Activated CD4-positive, alpha-beta T cell treated with anti-CD3 and anti-CD28 coated beads, Interleukin-2, amount 10 ng/mL, durations not matched to agents 7 days and 5 days (primary cell): ENCODE results near the gene BMP4. TPM values are rescaled to one million over a fixed set of nuclear protein-coding genes. Genes with fewer than 3 reads are reported as not detected.

Experiments used
- CTCF ChIA-PET: fragments of 350-600 bp; sonication (Branson Sonifier 250); formaldehyde crosslinking; loops from one replicate; lab custom pipeline; 2021; ENCODE audit warnings: antibody characterized with exemption; lab: Charles Lee
- POLR2A ChIA-PET: fragments of 350-600 bp; sonication (Branson Sonifier 250); formaldehyde crosslinking; loops from one replicate; lab custom pipeline; 2021; ENCODE audit warnings: antibody characterized with exemption; lab: Charles Lee
- DNase-seq: peaks from one replicate; pipeline ENCODE4 v3.0.0-alpha.2; 2020
- H3K27ac Mint-ChIP-seq: one replicate; pipeline ENCODE4 v1.8.0; 2021; ENCODE audit warnings: mild to moderate bottlenecking, moderate library complexity, mixed read lengths
- H3K27me3 Mint-ChIP-seq: one replicate; pipeline ENCODE4 v1.8.0; 2021; ENCODE audit warnings: mixed read lengths
- H3K36me3 Mint-ChIP-seq: one replicate; pipeline ENCODE4 v1.8.0; 2021; ENCODE audit warnings: low read depth, mixed read lengths
- H3K4me1 Mint-ChIP-seq: one replicate; pipeline ENCODE4 v1.8.0; 2021; ENCODE audit warnings: mixed read lengths
- H3K4me3 Mint-ChIP-seq: one replicate; pipeline ENCODE4 v1.8.0; 2021; ENCODE audit warnings: mild to moderate bottlenecking, moderate library complexity, mixed read lengths
- H3K9me3 Mint-ChIP-seq: one replicate; pipeline ENCODE4 v1.8.0; 2021; ENCODE audit warnings: mixed read lengths
- total RNA-seq, 2 experiments: library from RNA; stranded (reverse); gene quantifications; one replicate each; pipeline ENCODE4 v1.2.3, GENCODE V29; 2021

The BMP4 gene
- total RNA-seq, 2 experiments from 2014 or later: 0.60 to 0.64 TPM

DNA sequence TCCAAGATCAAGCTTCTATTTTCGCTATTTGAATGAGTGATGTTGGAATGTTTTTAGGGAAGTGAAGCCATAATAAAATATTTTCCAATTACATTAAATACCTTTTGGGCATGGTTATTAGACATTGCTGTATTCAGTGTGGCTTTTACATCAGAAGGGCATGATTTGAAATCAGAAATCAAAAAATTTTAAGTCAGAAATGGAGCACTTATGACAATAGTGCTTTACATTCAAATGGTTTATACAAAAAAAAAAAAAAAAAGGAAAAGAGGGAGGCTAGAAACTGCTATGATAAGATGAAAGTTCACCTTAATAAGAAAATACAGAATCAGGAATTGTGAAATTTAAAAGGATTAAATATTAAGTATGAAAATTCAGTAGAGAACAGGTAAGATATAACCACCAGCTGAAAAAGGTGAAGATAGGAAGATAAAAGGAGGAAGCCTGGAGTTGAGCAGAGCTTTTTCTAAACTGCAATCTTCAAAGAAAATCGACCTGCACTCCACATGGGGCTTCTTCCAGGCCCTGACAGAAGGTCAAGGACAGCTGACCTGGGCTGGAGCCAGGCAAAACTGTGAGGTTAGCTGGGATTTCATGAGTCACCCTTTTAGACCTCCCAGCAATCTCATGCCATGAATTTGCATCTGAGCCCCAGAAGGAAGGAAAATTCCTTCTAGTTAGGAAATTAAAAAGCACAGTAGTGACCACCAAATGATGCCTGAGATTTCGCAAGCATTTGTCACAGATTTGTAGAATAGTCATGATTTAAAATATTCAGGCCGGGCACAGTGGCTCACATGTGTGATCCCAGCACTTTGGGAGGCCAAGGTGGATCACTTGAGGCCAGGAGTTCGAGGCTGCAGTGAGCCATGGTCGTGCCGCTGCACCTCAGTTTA is 23.4 kb upstream of the BMP4 start:
- POLR2A ChIA-PET: no interaction called here
- Mint-ChIP-seq H3K4me1 (no peaks in the 10 kb centered on the region), H3K36me3 (peaks cover under 1% of the 10 kb centered on the region), H3K9me3 (peaks cover 11% of the 10 kb centered on the region), H3K4me3 (no peak overlapping the region), H3K27me3 (peaks cover 5% of the 10 kb centered on the region), H3K27ac (no peak overlapping the region)
- no peak for DNase-seq
- CTCF ChIA-PET: no interaction called here

DNA sequence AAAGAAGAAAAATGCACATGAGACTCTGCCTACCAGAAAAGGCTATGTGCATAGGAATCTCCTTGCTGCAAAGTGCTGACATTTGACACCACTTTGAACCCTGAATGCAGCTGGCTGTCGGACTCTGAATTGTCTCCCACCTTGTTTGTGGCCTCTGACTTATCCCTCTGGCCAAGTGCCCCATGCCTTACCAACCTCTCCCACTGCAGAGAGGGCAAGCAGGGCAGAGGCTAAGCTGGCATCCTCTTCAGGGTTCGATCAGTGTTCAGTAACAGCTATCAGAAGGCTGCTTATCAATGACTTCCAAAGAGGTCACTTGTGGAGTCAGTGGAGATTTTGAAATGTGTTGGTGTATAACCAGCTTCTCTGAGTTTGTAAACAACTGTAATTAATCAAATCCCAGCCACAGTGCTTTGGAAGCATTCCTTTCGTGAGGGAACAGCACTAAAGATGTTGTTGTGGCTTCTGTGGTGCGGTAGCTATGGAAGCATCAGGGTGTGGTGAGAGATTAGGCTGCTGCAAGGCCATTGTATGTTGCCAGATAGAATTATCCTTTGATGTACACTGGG is 22.6 kb upstream of the BMP4 start:
- Mint-ChIP-seq H3K27ac (no peak overlapping the region), H3K36me3 (no peaks in the 10 kb centered on the region), H3K4me3 (no peak overlapping the region), H3K4me1 (no peaks in the 10 kb centered on the region), H3K27me3 (peaks cover 5% of the 10 kb centered on the region), H3K9me3 (peaks cover 4% of the 10 kb centered on the region)
- ChIA-PET POLR2A (no interaction called here), CTCF (no interaction called here)
- no peak for DNase-seq

DNA sequence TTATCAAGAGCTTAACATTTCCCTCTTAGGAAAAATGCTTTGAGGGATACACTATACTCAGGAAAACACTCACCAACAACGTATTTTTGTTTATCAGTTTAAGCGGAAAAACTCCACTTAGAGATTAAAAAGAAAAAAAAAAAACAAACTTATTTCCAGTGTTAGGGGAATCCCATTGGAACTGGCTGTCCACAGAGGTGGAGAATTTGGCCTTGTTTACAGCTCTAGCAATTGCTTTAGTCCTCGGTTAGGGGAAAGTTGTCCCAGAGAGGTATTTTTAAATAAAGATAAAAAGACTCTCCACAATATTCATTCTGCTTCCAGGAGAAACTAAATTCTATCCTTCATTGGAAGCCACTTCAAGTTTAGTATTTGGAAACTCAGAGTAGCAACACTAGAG is 21.6 kb upstream of the BMP4 start:
- H3K4me3 Mint-ChIP-seq: no peak overlapping the region
- POLR2A ChIA-PET: no interaction called here
- H3K36me3 Mint-ChIP-seq: no peaks in the 10 kb centered on the region
- peaks cover 5% of the 10 kb centered on the region for H3K27me3 Mint-ChIP-seq
- no peak overlapping the region for H3K27ac Mint-ChIP-seq
- H3K9me3 Mint-ChIP-seq: no peaks in the 10 kb centered on the region
- CTCF ChIA-PET: no interaction called here
- no peaks in the 10 kb centered on the region for H3K4me1 Mint-ChIP-seq
- DNase-seq: no peak

DNA sequence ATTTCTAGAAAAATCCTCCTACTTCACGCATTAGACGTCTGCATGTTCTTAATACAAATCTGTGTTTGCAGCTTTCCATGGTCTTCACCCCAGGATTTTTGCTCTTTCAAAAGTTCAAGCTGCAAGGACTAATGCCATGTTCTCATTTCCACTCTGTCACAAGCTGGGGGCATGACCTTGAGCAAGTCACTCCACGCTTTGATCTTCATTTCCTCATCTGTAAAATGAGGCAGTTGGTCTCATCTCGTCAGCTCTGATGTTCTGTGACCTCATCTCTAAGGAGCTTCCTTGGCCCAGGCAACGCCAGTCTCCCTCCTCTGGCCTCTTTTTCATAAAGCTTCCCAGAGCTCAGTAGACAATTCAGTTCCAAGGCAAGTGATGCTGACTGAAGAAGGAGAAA is 18.8 kb upstream of the BMP4 start:
- ChIA-PET CTCF (no interaction called here), POLR2A (no interaction called here)
- no peak overlapping the region for H3K27ac Mint-ChIP-seq
- H3K4me1 Mint-ChIP-seq: no peaks in the 10 kb centered on the region
- no peaks in the 10 kb centered on the region for H3K9me3 Mint-ChIP-seq
- DNase-seq: no peak
- no peaks in the 10 kb centered on the region for H3K36me3 Mint-ChIP-seq
- peaks cover 11% of the 10 kb centered on the region for H3K27me3 Mint-ChIP-seq
- no peak overlapping the region for H3K4me3 Mint-ChIP-seq

- ChIA-PET POLR2A (no interaction called here), CTCF (no interaction called here)
- no peak overlapping the region for H3K27ac Mint-ChIP-seq
- no peaks in the 10 kb centered on the region for H3K9me3 Mint-ChIP-seq
- no peaks in the 10 kb centered on the region for H3K36me3 Mint-ChIP-seq
- DNase-seq: no peak
- H3K4me1 Mint-ChIP-seq: no peaks in the 10 kb centered on the region
- no peak overlapping the region for H3K4me3 Mint-ChIP-seq
- H3K27me3 Mint-ChIP-seq: peaks cover 6% of the 10 kb centered on the region
These were observed 14.9 kb upstream of the BMP4 start for GRCh38 chr14:53971521-53971920.

DNA sequence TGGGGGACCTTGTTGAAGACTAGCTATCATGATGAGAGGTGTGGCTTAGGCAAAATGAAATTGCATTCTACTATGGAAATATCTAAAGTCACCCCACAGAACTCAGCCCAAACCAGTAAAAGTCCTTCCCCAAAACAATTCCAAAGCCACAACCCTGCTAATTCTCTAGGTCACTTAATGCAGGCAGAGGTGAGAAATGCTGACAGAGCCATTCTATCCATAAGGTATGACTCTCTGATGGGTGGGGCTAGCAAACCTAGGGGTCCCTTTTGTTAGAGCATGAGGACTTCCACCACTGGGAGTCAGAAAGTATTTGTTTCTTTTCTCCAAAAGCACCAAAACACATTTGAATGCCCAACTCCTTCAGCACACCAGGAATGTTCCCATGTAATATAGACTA is 12.7 kb upstream of the BMP4 start:
- no peaks in the 10 kb centered on the region for H3K9me3 Mint-ChIP-seq
- no peak for DNase-seq
- no peak overlapping the region for H3K4me3 Mint-ChIP-seq
- POLR2A ChIA-PET: no interaction called here
- no peak overlapping the region for H3K27ac Mint-ChIP-seq
- H3K36me3 Mint-ChIP-seq: no peaks in the 10 kb centered on the region
- CTCF ChIA-PET: no interaction called here
- H3K27me3 Mint-ChIP-seq: peaks cover 22% of the 10 kb centered on the region
- H3K4me1 Mint-ChIP-seq: no peaks in the 10 kb centered on the region

GRCh38 chr14:53968726-53969125 is 12.1 kb upstream of the BMP4 start:
- POLR2A ChIA-PET: no interaction called here
- H3K9me3 Mint-ChIP-seq: no peaks in the 10 kb centered on the region

GRCh38 chr14:53967606-53968005 is 11.0 kb upstream of the BMP4 start:
- ChIA-PET CTCF (no interaction called here), POLR2A (no interaction called here)
- no peak overlapping the region for H3K4me3 Mint-ChIP-seq
- no peaks in the 10 kb centered on the region for H3K9me3 Mint-ChIP-seq
- peaks cover 37% of the 10 kb centered on the region for H3K27me3 Mint-ChIP-seq
- no peaks in the 10 kb centered on the region for H3K4me1 Mint-ChIP-seq
- no peak overlapping the region for H3K27ac Mint-ChIP-seq
- H3K36me3 Mint-ChIP-seq: no peaks in the 10 kb centered on the region
- no peak for DNase-seq

More at GRCh38 chr14:53968726-53969125, 12.1 kb upstream of the BMP4 start:
- Mint-ChIP-seq H3K4me1 (no peaks in the 10 kb centered on the region), H3K27me3 (peaks cover 28% of the 10 kb centered on the region), H3K36me3 (no peaks in the 10 kb centered on the region), H3K4me3 (no peak overlapping the region), H3K27ac (no peak overlapping the region)
- CTCF ChIA-PET: no interaction called here
- DNase-seq: no peak

DNA sequence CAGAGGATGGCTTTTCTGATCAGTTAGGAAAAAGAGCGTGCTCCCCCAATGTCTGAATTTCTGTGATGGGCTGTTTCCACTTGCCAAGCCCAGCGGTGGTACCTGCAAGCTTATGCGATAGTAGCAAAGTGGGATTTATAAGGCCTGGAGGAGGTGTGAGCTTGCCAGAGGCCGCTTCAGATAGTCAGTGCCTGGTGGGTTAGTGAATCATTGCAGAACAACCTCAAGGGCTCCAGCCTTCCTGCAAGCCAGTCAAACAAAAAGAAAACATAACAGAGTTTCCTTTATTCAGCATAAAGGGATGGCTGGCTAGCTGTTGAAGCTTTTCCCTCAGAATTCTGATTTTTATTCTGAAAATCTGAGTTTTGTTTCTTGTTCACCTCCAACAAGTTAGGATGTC is 7.6 kb upstream of the BMP4 start:
- H3K27me3 Mint-ChIP-seq: peaks cover 53% of the 10 kb centered on the region
- DNase-seq: no peak
- no peaks in the 10 kb centered on the region for H3K9me3 Mint-ChIP-seq
- no peak overlapping the region for H3K4me3 Mint-ChIP-seq
- H3K27ac Mint-ChIP-seq: no peak overlapping the region
- no peaks in the 10 kb centered on the region for H3K36me3 Mint-ChIP-seq
- POLR2A ChIA-PET: no interaction called here
- CTCF ChIA-PET: interaction anchor here (1.6 kb wide), 1 partner anchor 9 kb away, joined by 3 read pairs; no protein-coding TSS in a partner anchor
- H3K4me1 Mint-ChIP-seq: no peaks in the 10 kb centered on the region

- DNase-seq: peak; percentile 13
- ChIA-PET POLR2A (no interaction called here), CTCF (interaction anchor here (1.6 kb wide), 1 partner anchor 10 kb away, joined by 3 read pairs; no protein-coding TSS in a partner anchor)
- Mint-ChIP-seq H3K4me1 (no peaks in the 10 kb centered on the region), H3K27ac (no peak overlapping the region), H3K4me3 (no peak overlapping the region), H3K36me3 (no peaks in the 10 kb centered on the region), H3K27me3 (peaks cover 58% of the 10 kb centered on the region), H3K9me3 (no peaks in the 10 kb centered on the region)
These were observed 6.9 kb upstream of the BMP4 start for GRCh38 chr14:53963320-53964227.

DNA sequence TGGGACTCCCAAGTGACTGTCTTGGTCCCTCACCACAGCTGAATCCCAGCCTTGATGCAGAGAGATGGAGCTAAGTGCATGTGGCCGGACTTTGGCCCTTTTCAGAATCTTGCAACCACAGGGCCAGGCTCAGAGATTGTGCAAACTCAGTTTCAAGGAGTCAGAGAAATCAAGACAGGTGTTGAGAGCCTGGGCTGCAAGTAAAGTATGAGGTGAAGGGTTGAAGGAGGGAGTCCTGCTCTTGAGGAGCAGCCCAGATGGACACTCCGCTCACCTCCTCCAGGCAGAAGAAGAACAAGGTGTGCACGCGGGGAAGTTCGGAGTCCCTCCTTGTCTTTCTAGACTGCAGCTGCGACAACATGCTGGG is 6.3 kb upstream of the BMP4 start:
- no peak overlapping the region for H3K27ac Mint-ChIP-seq
- ChIA-PET CTCF (no interaction called here), POLR2A (no interaction called here)
- peaks cover 60% of the 10 kb centered on the region for H3K27me3 Mint-ChIP-seq
- H3K4me1 Mint-ChIP-seq: no peaks in the 10 kb centered on the region
- no peak overlapping the region for H3K4me3 Mint-ChIP-seq
- no peaks in the 10 kb centered on the region for H3K9me3 Mint-ChIP-seq
- no peak for DNase-seq
- no peaks in the 10 kb centered on the region for H3K36me3 Mint-ChIP-seq

DNA sequence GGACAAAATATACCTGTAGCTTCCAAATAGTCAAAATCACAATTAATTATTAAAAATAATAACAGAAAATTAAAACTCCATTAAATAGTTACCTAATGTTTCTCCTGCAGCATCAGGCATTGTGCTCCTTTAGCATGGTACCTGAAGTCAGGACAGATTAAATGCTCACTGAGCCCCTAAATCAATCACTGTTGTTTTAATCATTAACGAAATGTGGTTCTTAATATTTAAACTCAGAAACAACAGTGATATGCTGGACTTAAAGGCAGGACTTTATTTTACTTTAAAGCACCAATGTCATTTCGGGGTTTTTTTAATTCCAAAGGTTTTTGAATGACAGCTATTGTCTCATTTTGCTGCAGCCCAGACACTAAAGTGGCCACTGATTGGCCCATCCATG is 2.0 kb upstream of the BMP4 start:
- Mint-ChIP-seq H3K27ac (no peak overlapping the region), H3K36me3 (no peaks in the 10 kb centered on the region), H3K27me3 (peaks cover 79% of the 10 kb centered on the region), H3K4me3 (no peak overlapping the region), H3K4me1 (peaks cover 30% of the 10 kb centered on the region), H3K9me3 (no peaks in the 10 kb centered on the region)
- no peak for DNase-seq
- ChIA-PET POLR2A (no interaction called here), CTCF (no interaction called here)

DNA sequence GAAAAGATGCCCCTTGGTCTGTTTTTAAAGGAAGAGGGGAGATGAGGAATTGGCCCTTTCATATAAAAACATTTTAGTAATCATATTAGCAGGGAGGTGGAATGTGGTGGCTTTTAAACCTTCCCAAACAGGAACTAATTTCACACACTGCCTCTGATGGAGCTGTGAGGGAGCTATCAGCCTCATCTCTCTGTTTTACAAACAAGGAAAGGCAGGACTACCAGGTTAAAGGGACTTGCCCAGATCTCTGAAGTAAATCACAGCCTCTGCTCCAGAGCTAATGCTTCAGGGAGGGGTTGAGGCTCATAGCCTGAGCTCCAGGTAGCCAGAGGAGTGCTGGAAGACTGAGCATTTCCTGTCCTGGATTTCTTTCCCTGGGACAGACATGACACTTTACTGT is 1.1 kb upstream of the BMP4 start:
- Mint-ChIP-seq H3K4me1 (peaks cover 35% of the 10 kb centered on the region), H3K9me3 (no peaks in the 10 kb centered on the region), H3K27ac (no peak overlapping the region), H3K27me3 (peaks cover 76% of the 10 kb centered on the region), H3K36me3 (no peaks in the 10 kb centered on the region), H3K4me3 (no peak overlapping the region)
- CTCF ChIA-PET: interaction anchor here (1.1 kb wide), 1 partner anchor 10 kb away, joined by 3 read pairs; no protein-coding TSS in a partner anchor
- DNase-seq: no peak
- POLR2A ChIA-PET: no interaction called here
